DMS153 (cell line): ENCODE data around the gene ACTN1.
"Not testable (repeated sequence)": the region's sequence is repeated elsewhere in the genome, so short reads cannot be mapped to it uniquely, and the experiment has no call there.

ENCODE experiments used
- DNase-seq: peaks from one replicate; lab custom pipeline; 2025; lab: John Stamatoyannopoulos, UW

The ACTN1 gene

GRCh38 chr14:68979021-68979721 is at the start of gene ACTN1:
Gene ACTN1, minus strand, starts transcription at chr14:68979302. Its CDS starts 246 bp downstream, at chr14:68979056.
- DNase-seq: peak; percentile 93

GRCh38 chr14:69027242-69027913 is 48.3 kb upstream of the ACTN1 start:
- DNase-seq: no peak

- no peak for DNase-seq
Measured at GRCh38 chr14:69023035-69023434, 43.9 kb upstream of the ACTN1 start.

GRCh38 chr14:69022093-69022492 is 43.0 kb upstream of the ACTN1 start:
- DNase-seq: not testable (repeated sequence)

- DNase-seq: no peak
Measured at GRCh38 chr14:69017706-69018105, 38.6 kb upstream of the ACTN1 start.

- no peak for DNase-seq
Measured at GRCh38 chr14:69014829-69015259, 35.7 kb upstream of the ACTN1 start.

- DNase-seq: peak; percentile 71
Measured at GRCh38 chr14:69013943-69014782, 35.1 kb upstream of the ACTN1 start.

GRCh38 chr14:69012256-69012953 is 33.3 kb upstream of the ACTN1 start:
- no peak for DNase-seq

- no peak for DNase-seq
Measured at GRCh38 chr14:69010648-69011047, 31.5 kb upstream of the ACTN1 start.

GRCh38 chr14:69008421-69008884 is 29.4 kb upstream of the ACTN1 start:
- DNase-seq: no peak

GRCh38 chr14:69006346-69006745 is 27.2 kb upstream of the ACTN1 start:
- no peak for DNase-seq

- DNase-seq: peak; percentile 54
Measured at GRCh38 chr14:69005432-69006148, 26.5 kb upstream of the ACTN1 start.

GRCh38 chr14:69004731-69005431 is 25.8 kb upstream of the ACTN1 start:
- DNase-seq: no peak

- no peak for DNase-seq
Measured at GRCh38 chr14:69003626-69004025, 24.5 kb upstream of the ACTN1 start.

- no peak for DNase-seq
Measured at GRCh38 chr14:69002069-69002468, 23.0 kb upstream of the ACTN1 start.

- no peak for DNase-seq
Measured at GRCh38 chr14:69001375-69001774, 22.3 kb upstream of the ACTN1 start.

GRCh38 chr14:68998062-68998461 is 19.0 kb upstream of the ACTN1 start:
- no peak for DNase-seq

GRCh38 chr14:68995731-68996130 is 16.6 kb upstream of the ACTN1 start:
- DNase-seq: no peak

GRCh38 chr14:68994056-68994455 is 15.0 kb upstream of the ACTN1 start:
- no peak for DNase-seq

GRCh38 chr14:68987653-68988036 is 8.5 kb upstream of the ACTN1 start:
- DNase-seq: no peak
